Measurements from ENCODE around the gene VPS13D. TPM values are rescaled to one million over a fixed set of nuclear protein-coding genes. Genes with fewer than 3 reads are reported as not detected.
"Not testable (repeated sequence)": the region's sequence is repeated elsewhere in the genome, so short reads cannot be mapped to it uniquely, and the experiment has no call there.

The VPS13D gene
- total RNA-seq, 1 experiment from 2014 or later, result 6.8 TPM

GRCh38 chr1:12537294-12537693 is 307.5 kb downstream of the VPS13D start:
- no peak for DNase-seq (ENCODE audit: low spot score)

DNA sequence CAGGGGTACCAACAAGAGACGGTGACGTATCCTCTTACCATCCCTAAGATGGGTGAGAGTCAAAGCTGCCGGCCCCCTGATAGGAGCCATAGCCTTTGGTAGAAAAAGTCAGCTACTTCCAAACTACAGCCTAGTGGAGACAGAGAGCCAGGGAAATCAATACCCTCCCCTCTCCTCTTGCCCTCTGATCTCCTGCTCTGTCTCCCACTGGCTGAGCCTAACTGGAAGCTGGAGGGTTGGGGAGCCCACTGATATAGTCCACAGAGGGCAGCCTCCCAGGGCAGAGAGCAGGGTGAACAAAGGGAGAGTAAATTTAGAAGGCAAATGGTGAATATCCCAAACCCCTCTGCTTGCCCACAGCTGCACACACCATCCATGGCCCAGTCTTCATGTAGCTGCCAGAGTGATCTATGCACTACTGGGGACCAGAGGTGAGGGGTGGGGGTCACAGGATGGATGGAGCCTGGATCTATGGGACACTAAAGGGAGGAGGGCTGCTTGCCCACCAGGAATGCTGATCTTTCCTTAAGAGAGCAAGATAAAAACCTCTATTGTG is 308.2 kb downstream of the VPS13D start:
- DNase-seq (ENCODE audit: low spot score), result no peak

GRCh38 chr1:12538536-12538935 is 308.7 kb downstream of the VPS13D start:
- not testable (repeated sequence) for DNase-seq (ENCODE audit: low spot score)

- DNase-seq (ENCODE audit: low spot score), result no peak
Measured at GRCh38 chr1:12539320-12539704, 309.5 kb downstream of the VPS13D start.

DNA sequence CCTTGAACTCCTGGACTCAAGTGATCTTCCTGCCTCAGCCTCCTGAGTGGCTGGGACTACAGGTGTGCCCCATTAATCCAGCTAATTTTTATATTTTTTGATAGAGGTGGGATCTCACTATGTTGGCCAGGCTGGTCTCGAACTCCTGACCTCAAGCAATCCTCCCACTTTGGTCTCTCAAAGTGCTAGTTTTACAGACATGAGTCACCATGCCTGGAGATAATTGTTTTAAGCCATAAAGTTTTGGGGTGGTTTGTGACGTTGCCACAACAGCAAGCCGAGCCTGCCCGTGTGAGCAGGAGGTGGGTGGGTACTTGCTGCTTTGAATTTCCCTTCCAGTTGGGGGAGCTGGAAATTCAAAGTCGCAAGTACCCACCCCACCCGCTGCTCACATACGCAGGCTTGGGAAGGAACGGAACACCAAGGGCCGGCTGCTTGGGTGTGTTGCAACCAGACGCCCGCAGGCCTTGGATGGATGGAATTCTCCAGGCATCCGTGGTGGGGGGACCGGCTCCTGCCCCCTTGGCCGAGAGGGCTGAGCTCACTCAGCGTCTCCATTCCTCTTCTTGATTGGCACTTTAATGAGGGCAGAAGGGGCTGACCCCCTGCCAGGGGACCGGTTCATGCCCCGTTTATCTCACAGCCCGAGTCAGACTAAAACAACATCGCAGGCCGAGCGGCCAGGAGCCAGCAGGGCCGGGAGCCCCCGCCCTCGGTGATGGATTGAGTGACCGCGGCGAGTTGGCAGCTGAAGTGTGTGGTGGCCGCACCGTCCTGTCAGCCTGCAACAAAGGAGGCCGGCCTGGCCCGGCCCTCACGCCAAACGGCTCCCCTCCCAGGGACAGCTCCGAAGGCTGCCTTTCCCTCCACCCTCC is 310.1 kb downstream of the VPS13D start:
- peak; percentile 72 for DNase-seq (ENCODE audit: low spot score)

DNA sequence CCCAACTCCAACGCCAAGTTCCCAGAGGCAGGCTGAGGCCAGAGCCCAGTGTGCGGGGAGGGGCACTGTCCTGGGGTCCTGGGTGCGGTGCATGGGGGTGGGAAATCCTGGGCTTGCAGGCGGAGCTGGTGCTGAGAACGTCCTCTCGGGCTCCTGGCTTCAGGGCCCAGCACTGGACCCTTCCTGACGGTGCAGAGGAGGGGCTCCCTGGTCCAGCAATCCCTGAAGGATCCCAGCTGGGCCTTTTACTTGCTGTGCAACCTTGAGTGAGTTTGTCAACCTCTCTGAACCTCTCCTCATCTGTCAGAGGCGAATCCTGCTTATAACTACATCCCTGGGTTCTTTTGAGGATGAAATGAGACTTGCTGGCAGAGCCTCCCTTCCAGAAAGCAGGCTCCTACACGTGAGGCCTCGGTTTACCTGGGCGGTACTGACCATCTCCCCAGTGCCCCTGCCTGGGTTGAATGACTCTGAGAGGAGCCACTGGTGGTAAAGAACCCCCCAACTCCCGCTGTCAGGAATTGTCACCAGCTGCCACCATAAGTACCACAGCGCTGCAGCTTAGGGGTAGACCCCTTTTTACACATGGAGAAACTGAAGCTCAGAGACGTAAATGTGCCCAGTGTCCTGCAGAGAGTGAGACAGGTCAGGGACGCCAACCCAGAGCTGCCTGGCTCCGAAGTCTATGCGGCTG is 310.9 kb downstream of the VPS13D start:
- DNase-seq (ENCODE audit: low spot score), result no peak

- DNase-seq (ENCODE audit: low spot score), result no peak
Measured at GRCh38 chr1:12541274-12542137, 311.7 kb downstream of the VPS13D start.

DNA sequence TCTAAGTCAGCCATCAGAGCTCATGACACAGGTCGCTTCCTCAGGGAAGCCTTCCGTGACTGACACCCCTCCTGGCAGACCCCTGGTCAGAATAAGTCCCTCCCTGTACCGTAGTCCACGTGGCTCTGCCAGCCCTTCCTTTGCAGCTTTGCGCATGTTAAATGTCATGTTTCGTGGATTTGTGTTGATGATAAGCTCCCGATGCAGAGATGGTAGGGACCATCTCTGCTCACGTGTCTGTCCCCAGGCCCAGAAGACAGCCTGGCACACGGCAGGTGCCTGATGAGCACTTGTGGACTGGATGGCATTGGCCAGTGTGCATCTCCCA is 312.3 kb downstream of the VPS13D start:
- no peak for DNase-seq (ENCODE audit: low spot score)

GRCh38 chr1:12542616-12543592 is 313.1 kb downstream of the VPS13D start:
- no peak for DNase-seq (ENCODE audit: low spot score)

GRCh38 chr1:12543740-12544154 is 313.9 kb downstream of the VPS13D start:
- DNase-seq (ENCODE audit: low spot score), result no peak

DNA sequence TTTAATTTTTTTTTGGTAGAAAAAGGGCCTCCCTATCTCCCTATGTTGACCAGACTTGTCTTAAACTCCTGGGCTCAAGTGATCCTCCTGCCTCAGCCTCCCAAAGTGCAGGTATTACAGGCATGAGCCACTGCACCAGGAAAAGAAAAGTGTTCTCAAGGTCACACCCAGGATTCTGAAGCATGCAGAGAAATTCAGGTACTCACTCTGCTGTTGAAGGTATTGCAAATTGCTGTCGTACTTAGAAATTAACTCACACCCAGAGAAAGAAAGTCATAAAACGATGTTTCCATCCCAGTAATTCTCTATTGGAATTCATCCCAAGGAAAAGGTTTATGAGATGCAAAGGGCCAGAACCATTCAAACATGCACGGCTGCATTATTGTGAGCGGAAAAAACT is 314.5 kb downstream of the VPS13D start:
- DNase-seq (ENCODE audit: low spot score), result no peak

DNA sequence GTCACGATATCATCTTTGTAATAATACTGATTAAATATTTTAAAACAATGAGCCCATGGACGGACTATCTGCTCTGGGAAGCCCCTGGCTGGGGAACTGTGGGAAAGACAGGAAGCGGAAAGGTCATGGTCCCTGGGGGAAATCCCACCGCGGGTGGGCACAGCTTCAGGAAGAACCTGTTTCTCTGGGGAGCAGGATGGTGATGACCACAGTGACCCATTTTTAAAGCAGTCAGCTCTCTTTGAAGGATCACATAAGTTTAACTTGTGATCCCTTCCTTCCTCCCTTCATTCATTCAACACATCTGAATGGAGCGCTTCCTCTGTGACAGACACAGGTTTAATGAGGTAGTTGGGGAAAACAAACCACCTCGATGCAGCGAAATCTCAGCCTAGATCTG is 315.2 kb downstream of the VPS13D start:
- DNase-seq (ENCODE audit: low spot score), result no peak

DNA sequence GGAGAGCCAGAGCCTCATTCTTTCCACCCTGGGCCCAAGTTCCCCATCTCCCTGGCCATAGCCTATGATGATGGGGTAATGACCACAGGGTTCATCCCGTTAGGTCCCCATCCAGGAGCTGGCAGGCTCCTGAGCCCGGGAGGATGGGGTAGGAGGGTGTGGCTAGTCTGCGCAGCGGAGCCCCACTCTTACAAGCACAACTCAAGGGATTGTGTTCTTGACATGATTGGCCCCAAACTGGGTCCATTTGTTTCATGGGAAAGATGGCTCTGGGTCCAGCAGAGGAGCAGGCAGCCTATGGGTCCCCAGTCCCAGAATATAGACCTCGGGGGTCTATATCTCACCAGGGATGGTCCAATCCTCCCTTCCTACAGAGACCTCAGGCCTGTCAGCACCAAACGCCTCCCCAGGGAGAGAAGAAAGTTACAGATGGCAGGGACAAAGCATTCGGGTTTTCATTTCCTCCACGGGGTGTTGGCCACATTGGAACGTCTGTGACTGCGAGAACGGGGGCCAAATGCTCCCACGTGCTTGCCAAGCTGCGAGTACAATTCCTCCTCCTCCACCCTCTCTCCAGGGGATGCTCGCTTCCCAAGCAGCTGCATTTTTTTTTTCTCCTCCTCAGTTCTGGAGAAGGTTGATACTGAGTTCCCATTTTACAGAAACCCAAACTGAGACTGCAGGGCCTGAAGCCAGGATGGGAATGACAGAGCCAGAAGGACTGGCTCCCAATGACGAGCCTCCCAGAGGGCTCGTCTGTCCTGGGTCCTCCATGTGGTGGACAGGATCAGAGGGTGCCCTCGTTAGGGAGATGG is 317.1 kb downstream of the VPS13D start:
- DNase-seq (ENCODE audit: low spot score), result no peak

DNA sequence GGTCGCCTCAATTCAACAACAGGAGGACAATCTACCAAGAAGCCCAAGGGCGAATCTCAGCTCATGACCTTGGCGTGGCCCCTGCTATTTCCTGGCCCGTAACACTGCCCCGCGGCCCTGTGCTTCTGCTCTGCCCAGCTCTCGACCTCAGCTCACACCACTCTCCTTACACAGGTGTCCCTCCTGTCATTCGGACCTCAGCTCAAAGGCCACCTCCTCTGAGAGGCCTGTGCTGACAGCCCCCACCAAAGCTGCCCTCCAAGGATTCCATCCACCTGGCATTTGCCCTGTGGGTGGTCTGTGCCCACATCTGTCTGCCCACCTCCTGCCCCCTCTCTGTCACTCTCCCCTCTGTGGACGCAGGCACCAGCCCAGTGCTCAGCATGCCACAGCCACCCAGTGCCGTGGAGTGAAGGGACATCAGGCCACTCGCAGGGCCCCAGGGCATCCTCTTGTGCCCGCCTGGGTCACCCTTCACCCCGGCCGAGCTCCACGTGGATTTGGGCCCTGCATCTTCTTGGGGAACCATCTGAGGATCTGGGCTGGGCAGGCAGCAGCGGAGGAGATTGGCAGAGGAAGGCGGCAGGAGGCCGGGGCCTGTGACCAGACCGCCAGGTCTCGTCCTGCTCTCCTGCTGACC is 317.9 kb downstream of the VPS13D start:
- no peak for DNase-seq (ENCODE audit: low spot score)

GRCh38 chr1:12548279-12548972 is 318.6 kb downstream of the VPS13D start:
- no peak for DNase-seq (ENCODE audit: low spot score)

DNA sequence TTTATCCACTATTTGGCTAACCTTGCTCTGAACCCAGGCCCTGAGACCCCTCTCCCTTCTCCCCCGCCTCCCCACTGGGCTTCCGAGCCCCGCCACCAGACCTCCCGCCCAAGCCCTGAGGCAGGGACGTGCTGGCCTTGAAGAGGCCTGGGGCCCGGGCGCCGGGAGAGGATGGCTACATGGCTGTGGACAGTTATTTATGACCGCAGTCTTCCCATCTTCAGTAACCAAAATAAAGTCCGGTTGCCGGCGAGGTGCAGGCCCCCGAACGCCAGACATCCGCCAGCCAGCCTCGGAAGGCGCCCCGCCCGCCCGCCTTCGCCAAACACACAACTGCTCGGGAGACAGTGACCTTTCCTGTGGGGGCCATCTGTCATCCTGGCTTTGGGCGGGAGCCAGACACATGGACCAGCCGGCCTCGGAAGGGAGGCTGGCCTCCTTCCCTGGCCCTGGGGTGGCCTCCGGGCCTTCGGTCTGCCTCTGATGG is 319.2 kb downstream of the VPS13D start:
- DNase-seq (ENCODE audit: low spot score), result no peak

DNA sequence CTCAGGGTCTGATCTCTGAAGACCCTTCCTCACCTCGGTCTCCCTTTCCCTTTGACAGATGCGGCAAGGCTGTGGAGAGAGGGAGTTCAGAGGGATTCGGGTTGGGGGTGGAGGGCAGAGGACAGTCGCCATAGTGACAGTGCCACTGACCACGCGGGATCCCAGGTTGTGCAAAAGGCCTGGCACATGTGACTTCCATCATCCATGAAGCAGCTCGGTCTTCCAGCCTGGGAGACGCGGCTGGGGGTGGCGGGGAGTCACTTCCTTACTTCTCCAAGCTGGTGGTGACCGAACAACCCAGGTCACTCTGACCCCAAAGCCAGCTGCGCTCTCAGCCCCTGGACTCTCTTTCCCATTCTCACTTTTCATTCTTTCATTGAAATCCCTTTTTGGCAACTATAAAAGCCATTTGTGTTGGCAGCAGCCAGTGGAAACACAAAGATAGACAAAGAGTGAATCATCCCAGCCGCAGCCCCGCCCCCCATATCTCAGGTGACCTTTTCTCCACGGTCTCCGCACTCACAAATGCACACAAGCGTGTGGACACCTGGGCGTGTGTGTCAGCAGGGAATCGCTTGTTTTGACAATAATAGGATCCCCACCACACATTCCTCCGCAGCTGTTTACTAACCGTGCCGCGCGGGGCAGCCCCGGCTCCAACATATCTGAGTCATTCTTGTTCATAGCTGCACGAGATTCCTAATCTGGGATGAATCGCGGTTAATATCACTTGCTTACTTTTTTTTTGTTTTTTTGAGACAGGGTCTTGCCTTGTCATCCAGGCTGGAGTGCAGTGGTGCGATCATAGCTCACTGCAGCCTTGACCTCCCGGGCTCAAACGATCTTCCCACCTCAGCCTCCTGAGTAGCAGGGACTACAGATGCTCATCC is 319.9 kb downstream of the VPS13D start:
- peak; percentile 80 for DNase-seq (ENCODE audit: low spot score)

DNA sequence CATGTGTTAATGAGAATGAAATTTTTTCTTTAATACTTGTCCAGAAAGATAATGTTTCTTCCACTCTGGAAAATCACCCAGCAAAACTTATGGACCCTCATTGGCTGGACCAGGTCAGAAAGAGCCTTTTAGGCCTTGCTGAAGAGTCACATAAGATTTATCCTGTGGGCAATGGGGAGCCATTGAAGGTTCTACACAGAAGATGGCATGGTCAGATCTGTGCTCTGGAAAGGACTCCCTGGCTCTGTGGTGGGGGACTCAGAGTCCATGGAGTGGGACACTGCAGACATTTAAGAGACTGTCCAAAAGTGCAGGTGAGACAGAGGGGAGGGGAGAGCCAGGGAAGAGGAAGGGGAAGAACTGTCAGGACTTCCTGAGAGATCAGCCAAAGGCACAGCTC is 321.8 kb downstream of the VPS13D start:
- DNase-seq (ENCODE audit: low spot score), result no peak

Measured in A172 (cell line).